Measurements from ENCODE around the gene FAT1.
"Not testable (repeated sequence)": the region's sequence is repeated elsewhere in the genome, so short reads cannot be mapped to it uniquely, and the experiment has no call there.

The FAT1 gene

GRCh38 chr4:186723292-186724057 lies at the start of gene FAT1:
TSS of gene FAT1 (minus strand) at chr4:186723856. CDS start at chr4:186709827, 14,029 bp downstream.
- no peak for DNase-seq

DNA sequence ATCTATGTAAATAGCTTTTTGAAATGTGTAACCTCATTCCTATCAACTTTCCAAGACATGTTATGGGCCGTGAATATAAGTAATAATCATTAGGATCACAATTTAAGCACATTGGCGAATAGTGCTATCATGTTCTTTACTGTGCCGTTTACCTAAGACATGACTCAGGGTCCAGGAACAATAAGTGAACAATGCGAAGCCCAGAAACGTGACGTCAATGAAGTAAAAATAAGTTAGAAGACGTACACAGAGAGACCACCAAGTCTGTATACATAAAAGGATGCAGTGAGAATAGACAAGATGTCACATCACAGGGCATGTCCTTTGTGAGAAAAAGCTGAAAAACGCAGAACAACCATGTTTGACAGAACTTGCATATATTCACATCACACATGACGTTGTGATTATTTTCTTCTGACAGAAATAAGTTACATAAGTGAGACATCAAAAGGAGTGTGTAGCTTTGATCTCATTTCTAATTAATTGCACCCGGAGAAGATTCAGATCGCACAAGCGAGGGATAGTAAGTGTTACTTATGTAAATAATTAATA lies 49.4 kb upstream of the FAT1 start:
- no peak for DNase-seq

- DNase-seq = no peak
These were observed 48.0 kb upstream of the FAT1 start for GRCh38 chr4:186771624-186772023.

- no peak for DNase-seq
These were observed 47.0 kb upstream of the FAT1 start for GRCh38 chr4:186770481-186771175.

DNA sequence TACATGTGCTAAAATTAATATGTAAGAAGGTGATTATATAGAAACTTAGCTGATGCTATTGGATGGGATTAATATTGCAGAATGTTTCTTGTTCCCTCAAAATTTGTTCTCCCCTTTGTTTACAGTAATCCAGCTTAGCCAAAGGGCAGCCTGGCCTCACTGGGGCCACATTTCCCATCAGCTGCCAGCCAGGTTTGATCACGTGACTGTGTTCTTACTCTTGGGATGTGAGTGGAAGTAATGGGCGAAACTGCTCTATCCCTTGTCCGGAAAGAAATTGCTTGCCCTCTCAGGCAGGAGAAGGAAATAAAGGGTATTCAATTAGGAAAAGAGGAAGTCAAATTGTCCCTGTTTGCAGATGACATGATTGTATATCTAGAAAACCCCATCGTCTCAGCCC lies 44.1 kb upstream of the FAT1 start:
- DNase-seq = no peak

- DNase-seq = no peak
These were observed 42.3 kb upstream of the FAT1 start for GRCh38 chr4:186765673-186766546.

DNA sequence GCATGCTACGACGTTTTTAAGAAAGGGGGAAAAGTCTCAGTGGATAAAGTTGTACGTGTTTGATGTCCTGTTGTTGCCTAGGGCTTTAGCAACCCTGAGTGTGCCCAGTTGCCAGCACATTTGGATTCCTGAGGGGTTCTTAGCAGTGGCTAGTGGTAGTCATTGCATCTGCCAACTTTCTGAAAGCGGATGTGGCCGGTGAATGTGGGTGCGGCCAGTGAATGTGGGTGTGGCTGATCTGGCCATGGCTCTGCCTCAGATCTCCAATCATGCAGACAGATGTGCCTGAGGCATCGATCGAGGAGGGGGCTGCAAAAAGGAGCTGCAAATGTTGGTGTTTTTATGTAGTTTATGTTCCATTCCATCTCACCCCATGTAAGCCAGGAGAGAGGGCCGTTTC lies 41.5 kb upstream of the FAT1 start:
- no peak for DNase-seq

- DNase-seq = no peak
These were observed 40.8 kb upstream of the FAT1 start for GRCh38 chr4:186764457-186764856.

GRCh38 chr4:186762865-186763264 lies 39.2 kb upstream of the FAT1 start:
- no peak for DNase-seq

DNA sequence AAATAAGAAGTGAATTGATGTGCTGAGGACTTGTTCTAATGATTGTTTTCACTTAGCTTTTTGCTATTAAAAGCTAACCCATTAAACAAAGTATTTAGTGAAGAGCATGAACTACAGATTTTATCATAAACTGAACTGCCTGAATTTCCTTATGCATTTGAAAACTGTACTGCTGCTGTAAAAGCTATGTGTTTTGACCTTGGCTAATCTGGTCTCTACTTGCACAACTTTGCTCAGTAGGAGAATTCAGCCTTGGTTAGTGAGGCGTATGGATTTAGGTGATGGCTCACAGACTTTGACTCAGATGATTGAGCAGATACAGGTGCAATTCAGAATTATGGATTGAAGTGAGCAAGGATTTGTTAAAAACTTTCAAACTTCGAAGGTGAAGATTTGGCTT lies 38.7 kb upstream of the FAT1 start:
- no peak for DNase-seq

DNA sequence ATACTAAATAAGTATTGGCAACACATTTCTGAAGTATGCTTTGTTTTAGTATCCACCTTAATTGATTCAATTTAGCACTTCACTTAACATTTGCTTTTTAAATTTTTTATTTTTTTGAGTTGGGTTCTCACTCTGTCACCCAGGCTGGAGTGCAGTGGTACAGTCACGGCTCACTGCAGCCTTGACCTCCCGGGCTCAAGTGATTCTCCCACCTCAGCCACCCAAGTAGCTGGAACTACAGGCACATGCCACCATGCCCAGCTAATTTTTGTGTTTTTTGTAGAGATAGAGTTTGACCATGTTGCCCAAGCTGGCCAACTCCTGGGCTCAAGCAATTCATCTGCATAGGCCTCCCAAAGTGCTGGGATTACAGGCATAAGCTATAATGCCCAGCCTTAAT lies 38.3 kb upstream of the FAT1 start:
- DNase-seq = not testable (repeated sequence)

GRCh38 chr4:186761393-186761792 lies 37.7 kb upstream of the FAT1 start:
- no peak for DNase-seq

DNA sequence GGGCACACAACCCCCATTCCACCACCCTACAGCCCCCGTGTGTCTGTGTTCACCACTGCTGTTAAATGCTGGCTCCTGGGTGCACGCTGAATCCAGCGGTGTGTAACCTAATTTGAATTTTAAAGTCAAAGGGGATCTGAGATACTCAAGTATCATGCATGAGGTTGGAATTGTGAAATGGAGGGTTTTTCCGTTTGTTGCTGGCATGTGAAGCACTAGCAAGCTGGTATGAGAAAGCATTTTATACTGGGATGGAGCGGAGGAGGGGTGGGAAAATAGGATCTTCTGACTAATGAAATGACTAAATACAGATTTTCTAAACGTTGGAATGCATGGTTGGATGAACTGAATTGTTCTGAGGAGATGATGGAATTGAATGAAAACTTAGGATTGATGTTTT lies 36.9 kb upstream of the FAT1 start:
- no peak for DNase-seq

DNA sequence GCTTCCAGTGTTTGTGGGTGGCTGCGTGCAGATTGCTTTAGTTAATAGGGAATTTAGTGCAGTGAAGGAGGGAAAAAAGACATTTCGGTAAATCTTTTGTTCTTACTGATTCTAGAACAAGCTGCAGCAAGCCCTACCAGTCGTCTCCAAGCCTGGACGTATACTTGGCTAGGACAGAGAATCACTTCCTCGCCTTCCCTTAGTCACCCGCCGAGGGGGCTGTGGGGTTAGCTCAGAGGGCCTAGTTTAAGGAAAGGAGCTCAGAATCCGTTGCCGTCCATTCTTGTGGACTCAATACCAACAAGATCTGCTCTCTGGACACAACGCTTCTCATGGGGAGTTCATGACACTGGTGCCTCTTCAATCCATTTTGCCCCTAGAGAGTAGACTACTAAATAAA lies 36.3 kb upstream of the FAT1 start:
- no peak for DNase-seq

- no peak for DNase-seq
These were observed 35.5 kb upstream of the FAT1 start for GRCh38 chr4:186758929-186759682.

GRCh38 chr4:186757696-186758355 lies 34.2 kb upstream of the FAT1 start:
- no peak for DNase-seq

- DNase-seq = not testable (repeated sequence)
These were observed 32.9 kb upstream of the FAT1 start for GRCh38 chr4:186756550-186756949.

GRCh38 chr4:186755550-186756519 lies 32.2 kb upstream of the FAT1 start:
- DNase-seq = no peak

- no peak for DNase-seq
These were observed 31.3 kb upstream of the FAT1 start for GRCh38 chr4:186754976-186755375.

DNA sequence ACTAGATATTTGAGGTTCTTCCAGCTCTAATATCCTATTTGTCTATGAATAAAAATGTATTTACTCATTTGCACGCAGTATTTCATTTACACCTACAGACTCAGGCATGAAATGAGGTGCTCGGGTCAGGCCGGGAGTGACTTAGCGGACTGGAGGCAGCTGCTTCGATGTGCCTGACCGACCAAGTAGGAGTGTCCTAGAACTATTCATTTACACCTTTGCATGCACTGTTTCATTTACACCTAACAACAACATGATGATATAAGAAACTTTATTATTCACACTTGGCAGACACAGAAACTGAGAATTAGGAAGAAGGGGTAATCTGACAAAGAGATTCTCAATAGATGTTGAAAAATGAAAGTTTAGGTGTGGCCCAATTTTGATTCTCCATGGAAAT lies 28.7 kb upstream of the FAT1 start:
- no peak for DNase-seq
